Activated CD8-positive, alpha-beta memory T cell treated with anti-CD3 and anti-CD28 coated beads, Interleukin-2, amount 50 U/mL, for 24 hours (primary cell): ENCODE measurements around the gene CES2.
"Not testable (repeated sequence)": the region's sequence is repeated elsewhere in the genome, so short reads cannot be mapped to it uniquely, and the experiment has no call there.

Experiments used
- DNase-seq: peaks from one replicate; pipeline ENCODE4 v3.0.0-alpha.2; 2020; ENCODE audit errors: extremely low read depth

The CES2 gene, protein sequence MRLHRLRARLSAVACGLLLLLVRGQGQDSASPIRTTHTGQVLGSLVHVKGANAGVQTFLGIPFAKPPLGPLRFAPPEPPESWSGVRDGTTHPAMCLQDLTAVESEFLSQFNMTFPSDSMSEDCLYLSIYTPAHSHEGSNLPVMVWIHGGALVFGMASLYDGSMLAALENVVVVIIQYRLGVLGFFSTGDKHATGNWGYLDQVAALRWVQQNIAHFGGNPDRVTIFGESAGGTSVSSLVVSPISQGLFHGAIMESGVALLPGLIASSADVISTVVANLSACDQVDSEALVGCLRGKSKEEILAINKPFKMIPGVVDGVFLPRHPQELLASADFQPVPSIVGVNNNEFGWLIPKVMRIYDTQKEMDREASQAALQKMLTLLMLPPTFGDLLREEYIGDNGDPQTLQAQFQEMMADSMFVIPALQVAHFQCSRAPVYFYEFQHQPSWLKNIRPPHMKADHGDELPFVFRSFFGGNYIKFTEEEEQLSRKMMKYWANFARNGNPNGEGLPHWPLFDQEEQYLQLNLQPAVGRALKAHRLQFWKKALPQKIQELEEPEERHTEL

DNA sequence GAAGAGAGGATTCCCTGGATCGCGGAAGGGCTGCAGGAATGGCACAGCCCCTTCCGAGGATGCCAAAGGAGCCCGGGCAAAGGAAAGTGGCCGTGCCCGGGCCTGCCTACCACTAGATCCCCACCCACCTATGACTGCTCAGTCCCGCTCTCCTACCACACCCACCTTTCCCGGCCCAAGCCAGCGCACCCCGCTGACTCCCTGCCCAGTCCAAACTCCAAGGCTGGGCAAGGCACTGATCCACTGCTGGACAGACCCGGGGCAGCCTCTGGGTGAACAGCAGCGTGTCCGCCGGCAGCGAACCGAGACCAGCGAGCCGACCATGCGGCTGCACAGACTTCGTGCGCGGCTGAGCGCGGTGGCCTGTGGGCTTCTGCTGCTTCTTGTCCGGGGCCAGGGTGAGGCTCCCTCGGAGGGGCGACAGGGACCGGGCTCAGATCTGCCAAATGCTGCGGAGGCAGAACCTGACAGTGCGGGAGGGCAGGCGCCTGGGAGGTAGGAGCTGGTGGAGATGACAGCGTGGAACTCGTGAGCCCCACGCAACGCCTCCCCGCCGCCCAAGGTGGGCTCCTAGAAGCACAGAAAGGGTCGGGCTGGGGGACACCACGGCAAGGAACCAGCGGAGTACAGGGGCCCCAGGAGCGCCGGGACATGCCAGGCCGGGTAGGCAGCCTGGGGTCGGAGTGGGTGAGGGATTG lies at the start of gene CES2:
Gene CES2, plus strand, starts transcription at position 203 of the 698 bp plus-strand sequence. Its CDS starts 120 bp downstream, at position 323.
- DNase-seq, result no peak

DNA sequence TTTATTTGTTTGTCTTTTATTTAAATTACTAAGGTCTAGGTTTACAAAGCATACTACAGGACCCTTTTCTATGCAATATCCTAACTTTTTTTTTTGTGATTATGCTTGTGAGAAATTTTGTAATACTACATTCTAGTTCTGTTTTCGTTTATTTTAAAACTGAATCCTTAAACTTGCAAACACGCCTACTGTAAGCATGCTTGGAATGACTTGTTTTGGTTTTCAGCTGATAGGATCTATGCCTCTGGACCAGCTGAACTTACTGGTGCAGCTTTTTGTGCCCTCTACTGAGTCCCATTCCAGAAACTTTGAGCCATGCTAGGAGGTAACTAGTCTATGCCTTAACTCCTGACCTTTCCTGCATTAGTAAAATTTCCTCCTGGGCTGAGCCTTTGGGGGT lies 49.0 kb upstream of the CES2 start:
- no peak for DNase-seq

GRCh38 chr16:66886914-66887313 lies 48.4 kb upstream of the CES2 start:
- no peak for DNase-seq

GRCh38 chr16:66888647-66889615 lies 46.4 kb upstream of the CES2 start:
- DNase-seq, result no peak

DNA sequence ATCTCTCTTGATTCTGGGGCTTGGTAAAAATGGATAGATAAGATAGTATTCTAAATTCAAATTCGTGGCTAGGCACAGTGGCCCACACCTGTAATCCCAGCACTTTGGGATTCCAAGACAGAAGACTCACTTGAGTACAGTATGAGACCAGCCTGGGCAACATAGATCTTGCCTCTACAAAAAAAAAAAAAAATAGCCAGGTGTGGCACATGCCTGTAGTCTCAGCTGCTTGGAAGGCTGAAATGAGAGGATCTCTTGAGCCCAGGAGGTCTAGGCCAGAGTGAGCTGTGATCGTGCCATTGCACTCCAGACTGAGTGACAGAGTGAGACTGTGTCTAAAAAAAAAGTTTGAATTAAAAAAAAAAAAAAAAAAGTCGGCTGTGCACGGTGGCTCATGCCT lies 45.7 kb upstream of the CES2 start:
- no peak for DNase-seq

- no peak for DNase-seq
Measured at GRCh38 chr16:66890799-66891198, 44.5 kb upstream of the CES2 start.

- no peak for DNase-seq
Measured at GRCh38 chr16:66891360-66891759, 44.0 kb upstream of the CES2 start.

- DNase-seq, result no peak
Measured at GRCh38 chr16:66891797-66892196, 43.5 kb upstream of the CES2 start.

DNA sequence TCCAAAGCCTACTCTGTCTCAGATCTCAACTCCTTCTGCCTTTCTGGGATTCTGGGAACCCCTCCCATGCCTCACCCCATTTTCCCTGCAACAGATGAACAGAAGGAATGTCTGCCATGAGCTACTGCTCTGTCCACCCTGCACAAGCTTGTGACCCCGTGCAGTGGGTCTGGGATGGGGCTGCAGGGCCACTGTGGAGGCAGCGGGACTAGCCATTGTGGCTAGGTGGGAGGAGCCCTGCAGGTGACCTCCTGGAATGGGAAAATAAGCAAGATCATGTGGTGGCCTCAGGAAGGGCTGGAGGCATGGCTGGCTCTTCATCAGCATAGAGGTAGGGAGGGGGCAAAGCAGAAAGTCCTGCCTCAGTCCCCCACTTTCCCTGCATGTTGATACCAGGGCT lies 41.3 kb upstream of the CES2 start:
- no peak for DNase-seq

DNA sequence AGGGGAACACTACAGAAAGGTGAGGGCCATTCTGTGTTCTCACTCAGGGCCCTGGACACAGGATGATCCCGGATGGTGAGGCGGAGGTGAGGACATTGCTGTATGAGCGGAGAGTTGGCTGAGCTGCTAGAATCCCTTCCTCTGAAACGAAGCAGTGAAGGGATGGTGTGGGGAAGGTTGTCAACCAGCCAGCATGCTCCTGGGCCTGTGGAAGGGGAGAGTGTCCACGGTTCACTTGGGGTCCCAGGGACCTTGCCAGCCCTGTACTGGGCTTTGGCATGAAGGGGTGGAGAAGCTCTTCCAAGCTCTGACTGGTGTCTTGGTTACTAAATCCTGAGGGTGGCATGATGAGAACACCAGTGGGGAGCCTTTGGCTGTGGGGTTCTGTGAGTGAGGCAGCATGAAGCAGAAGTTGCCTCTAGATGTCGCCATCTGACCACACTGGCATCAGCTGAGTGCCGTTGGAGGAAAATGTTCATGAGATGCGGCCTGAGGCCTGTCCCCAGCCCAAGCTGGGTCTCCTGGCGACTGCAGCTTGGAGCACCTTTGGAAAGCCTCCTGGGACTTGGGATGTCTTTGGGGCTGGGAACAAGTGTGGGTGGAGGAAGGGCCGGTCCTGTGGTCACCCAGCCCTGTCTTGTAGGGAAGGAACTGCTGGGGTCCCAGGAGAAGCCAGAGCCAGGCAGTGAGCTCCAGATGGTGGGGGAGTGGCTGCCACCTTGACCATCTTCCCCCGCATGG lies 40.2 kb upstream of the CES2 start:
- no peak for DNase-seq

- DNase-seq, result no peak
Measured at GRCh38 chr16:66895689-66895979, 39.7 kb upstream of the CES2 start.

DNA sequence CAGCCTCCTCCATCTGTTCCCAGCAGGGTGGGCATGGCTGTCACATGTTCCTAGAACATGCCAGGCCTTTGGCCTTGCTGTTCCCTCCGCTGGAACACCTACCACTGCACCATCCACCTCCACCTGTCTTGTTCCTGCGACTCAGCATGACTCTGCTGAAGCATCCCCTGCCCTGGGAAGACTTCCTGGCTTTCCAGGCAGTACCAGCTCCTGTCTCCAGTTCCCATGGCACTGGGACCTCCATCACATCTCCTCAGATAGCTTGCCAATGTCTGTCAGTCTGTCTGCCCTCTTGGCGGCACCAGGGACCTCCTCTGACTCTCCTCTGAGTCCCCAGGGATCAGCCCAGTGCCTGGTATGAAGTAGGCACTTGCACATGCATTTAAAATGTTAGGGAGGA lies 39.3 kb upstream of the CES2 start:
- no peak for DNase-seq

DNA sequence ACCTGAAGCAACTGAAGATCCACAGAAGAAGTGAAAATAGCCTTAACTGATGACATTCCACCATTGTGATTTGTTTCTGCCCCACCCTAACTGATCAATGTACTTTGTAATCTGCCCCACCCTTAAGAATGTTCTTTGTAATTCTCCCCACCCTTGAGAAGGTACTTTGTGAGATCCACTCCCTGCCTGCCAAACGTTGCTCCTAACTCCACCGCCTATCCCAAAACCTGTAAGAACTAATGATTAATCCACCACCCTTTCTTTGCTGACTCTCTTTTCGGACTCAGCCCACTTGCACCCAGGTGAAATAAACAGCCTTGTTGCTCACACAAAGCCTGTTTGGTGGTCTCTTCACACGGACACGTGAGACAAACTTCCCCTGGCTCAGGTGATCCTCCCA lies 38.6 kb upstream of the CES2 start:
- DNase-seq, result not testable (repeated sequence)

DNA sequence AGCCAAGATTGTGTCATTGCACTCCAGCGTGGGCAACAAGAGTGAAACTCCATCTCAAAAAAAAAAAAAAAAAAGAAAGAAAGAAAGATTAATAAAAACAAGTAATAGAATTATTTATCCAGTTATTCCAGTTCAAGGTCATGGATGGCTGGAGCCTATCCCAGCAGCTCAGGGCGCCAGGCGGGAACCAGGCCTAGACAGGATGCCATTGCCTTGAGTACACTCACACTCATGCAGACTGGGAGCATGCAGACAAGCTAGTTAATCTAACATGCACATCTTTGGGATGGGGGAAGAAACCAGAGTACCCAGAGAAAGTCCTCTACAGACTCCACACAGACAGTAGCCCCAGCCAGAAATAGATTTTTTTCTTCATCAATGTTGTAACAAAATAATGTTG lies 37.1 kb upstream of the CES2 start:
- DNase-seq, result no peak

DNA sequence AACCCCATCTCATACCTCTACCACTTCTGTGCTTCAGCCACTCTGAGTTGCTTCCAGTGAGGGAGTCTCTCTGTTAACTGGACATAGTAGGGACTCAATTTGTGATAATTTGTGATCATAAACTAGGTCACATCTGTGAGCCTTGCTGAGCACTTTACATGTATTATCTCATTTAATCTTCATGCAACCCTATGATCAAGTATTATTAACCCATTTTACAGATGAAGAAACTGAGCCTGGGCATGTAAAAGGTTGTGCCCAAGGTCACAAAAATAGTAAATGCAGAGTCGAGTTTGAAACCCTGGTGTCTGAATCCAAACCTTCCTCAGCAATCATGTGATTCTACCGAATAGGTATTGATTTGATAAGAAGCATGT lies 36.4 kb upstream of the CES2 start:
- no peak for DNase-seq

GRCh38 chr16:66899310-66899944 lies 35.9 kb upstream of the CES2 start:
- DNase-seq, result no peak

- DNase-seq, result no peak
Measured at GRCh38 chr16:66899945-66900710, 35.2 kb upstream of the CES2 start.

GRCh38 chr16:66900721-66901441 lies 34.4 kb upstream of the CES2 start:
- DNase-seq, result no peak

- no peak for DNase-seq
Measured at GRCh38 chr16:66901626-66902025, 33.7 kb upstream of the CES2 start.
